ENCODE results near the gene PTPRN2. TPM values are rescaled to one million over a fixed set of nuclear protein-coding genes. Genes with fewer than 3 reads are reported as not detected.

PTPRN2 gene
- total and polyA plus RNA-seq, 8 donors, result 12.2 to 49.2 (median 31.8) TPM

GRCh38 chr7:158442260-158442659, 145.4 kb downstream of the PTPRN2 start:
- no peaks in the 10 kb centered on the region for H3K4me1 ChIP-seq
- ATAC-seq (no peak), DNase-seq (no peak), FAIRE-seq (no peak)
- WGBS, 2 donors, result 81 to 90% methylated on average over 4 of the region's 4 CpGs
- no peaks in the 10 kb centered on the region for H3K27me3 ChIP-seq
- no peaks in the 10 kb centered on the region for H3K36me3 ChIP-seq
- no peak for TF ChIP-seq CTCF (IDR thresholded peaks at IDR 0.05)
- no peak overlapping the region for H3K27ac ChIP-seq
- intact Hi-C loops (cut with DNase I), result no loop called here
- H3K4me3 ChIP-seq, result no peak overlapping the region
- no peaks in the 10 kb centered on the region for H3K9me3 ChIP-seq

- Histone ChIP-seq H3K9me3 (no peaks in the 10 kb centered on the region), H3K4me1 (no peaks in the 10 kb centered on the region), H3K27ac (no peak overlapping the region), H3K27me3 (no peaks in the 10 kb centered on the region), H3K36me3 (no peaks in the 10 kb centered on the region), H3K4me3 (no peak overlapping the region)
- intact Hi-C loops (cut with DNase I), result no loop called here
- DNase-seq, result no peak
- no peak for FAIRE-seq
- WGBS, 2 donors, result 64 to 74% methylated on average over 8 of the region's 8 CpGs
- TF ChIP-seq CTCF (IDR thresholded peaks at IDR 0.05), result no peak
- ATAC-seq, result no peak
These were observed 148.6 kb downstream of the PTPRN2 start for GRCh38 chr7:158439035-158439434.

DNA sequence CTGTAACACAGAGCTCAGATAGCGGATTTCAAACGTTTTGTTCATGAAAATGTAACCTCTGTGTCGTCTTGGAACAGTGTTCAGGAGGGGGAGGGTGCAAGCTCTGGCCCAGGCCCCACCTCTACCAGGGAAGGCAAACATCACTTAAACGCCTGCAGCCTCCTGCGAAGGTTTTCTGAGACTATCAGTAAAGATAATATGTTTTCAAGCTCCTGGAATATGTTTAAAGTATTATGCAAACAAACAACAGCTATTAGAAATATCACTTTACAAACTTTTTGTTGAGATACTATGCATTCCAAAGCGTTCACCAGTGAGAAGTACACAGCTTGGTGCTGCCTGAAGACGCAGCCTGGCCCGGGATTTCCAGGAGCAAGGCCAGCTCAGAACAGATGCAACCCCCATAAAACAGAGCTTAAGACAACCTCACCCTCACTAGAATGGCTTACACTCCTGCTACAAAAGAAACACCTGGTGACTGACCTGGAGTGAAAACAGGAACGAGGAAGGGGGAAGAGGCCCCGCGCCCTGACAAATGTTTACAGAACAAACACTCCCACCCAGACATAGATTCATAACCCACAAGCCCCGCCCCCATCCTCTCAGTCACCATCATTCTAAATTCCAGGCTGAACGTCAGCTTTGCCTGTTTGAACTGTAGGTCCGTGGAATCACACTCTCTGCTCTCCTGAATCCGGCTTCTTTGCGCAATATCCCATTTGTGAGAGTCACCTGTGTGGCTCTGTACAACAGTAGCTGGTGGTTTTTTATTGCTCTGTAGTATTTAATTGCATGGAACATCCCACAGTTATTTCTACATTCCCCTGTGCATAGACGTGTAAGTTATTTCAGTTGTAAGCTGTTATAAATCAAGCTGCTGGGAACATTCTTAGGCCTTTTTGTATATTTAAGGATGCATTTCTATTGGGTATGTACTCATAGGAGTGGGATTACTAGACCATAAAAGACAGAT, 155.0 kb downstream of the PTPRN2 start:
- no peak overlapping the region for H3K4me3 ChIP-seq

GRCh38 chr7:158431941-158432347, 155.7 kb downstream of the PTPRN2 start:
- no peak overlapping the region for H3K27ac ChIP-seq
- DNase-seq (peak in 1 of 6 donors; percentile 48), FAIRE-seq (no peak), ATAC-seq (peak in 3 of 4 donors; percentile 67 to 83 (median 75))
- no peaks in the 10 kb centered on the region for H3K27me3 ChIP-seq
- no peaks in the 10 kb centered on the region for H3K9me3 ChIP-seq
- peaks cover 0 to 7% (median 3%) of the 10 kb centered on the region in 3 donors for H3K4me1 ChIP-seq
- intact Hi-C loops (cut with DNase I), result no loop called here
- WGBS, 2 donors, result 69 to 74% methylated on average over 14 of the region's 14 CpGs
- H3K36me3 ChIP-seq, result no peaks in the 10 kb centered on the region
- TF ChIP-seq CTCF (IDR thresholded peaks at IDR 0.05), result no peak
- no peak overlapping the region for H3K4me3 ChIP-seq

More for the DNA sequence above, 155.0 kb downstream of the PTPRN2 start:
- H3K36me3 ChIP-seq, result no peaks in the 10 kb centered on the region
- ATAC-seq (peak; percentile 28 to 77 (median 72)), FAIRE-seq (no peak), DNase-seq (no peak)
- intact Hi-C loops (cut with DNase I), result no loop called here
- no peak for TF ChIP-seq CTCF (IDR thresholded peaks at IDR 0.05)
- H3K9me3 ChIP-seq, result no peaks in the 10 kb centered on the region
- no peaks in the 10 kb centered on the region for H3K27me3 ChIP-seq
- peaks cover 0 to 7% (median 3%) of the 10 kb centered on the region in 3 donors for H3K4me1 ChIP-seq
- 14 to 22% methylated on average over 17 of the region's 17 CpGs for WGBS, 2 donors
- H3K27ac ChIP-seq, result no peak overlapping the region
